ENCODE measurements around the gene CORIN. TPM values are rescaled to one million over a fixed set of nuclear protein-coding genes. Genes with fewer than 3 reads are reported as not detected.

Gene CORIN
- total RNA-seq, 1 experiment from 2014 or later, result 0.07 TPM

DNA sequence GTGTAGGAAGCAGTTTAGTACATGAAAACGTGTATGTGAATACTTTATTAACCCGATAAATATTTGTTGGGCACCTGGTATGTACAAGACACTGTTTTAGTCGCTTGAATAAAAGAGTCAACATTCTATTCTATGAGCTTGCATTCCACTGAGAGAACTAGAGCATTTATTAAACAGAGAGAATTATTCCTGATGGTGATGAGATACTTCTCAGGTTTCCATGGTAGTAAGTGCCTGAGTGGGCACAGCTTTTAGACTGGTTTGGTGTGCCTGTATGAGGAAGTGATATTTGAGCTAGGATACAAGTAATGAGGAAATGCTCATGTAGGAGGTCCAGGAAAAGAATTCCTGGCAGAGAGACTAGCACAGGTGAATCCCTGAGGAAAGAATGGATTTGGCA is 258.6 kb downstream of the CORIN start:
- Mint-ChIP-seq H3K9me3 (ENCODE audit: low read depth, unreplicated experiment) (no peaks in the 10 kb centered on the region), H3K27me3 (ENCODE audit: unreplicated experiment) (no peaks in the 10 kb centered on the region), H3K27ac (ENCODE audit: unreplicated experiment) (no peak overlapping the region), H3K4me1 (ENCODE audit: low read depth, unreplicated experiment) (no peaks in the 10 kb centered on the region), H3K4me3 (ENCODE audit: low read depth, unreplicated experiment) (no peak overlapping the region), H3K36me3 (ENCODE audit: insufficient read depth, unreplicated experiment) (no peaks in the 10 kb centered on the region)
- intact Hi-C loops (cut with micrococcal nuclease; ENCODE audit: unreplicated experiment), result no loop called here
- CTCF ChIA-PET, result no interaction called here
- TF ChIP-seq, protein P1, sequence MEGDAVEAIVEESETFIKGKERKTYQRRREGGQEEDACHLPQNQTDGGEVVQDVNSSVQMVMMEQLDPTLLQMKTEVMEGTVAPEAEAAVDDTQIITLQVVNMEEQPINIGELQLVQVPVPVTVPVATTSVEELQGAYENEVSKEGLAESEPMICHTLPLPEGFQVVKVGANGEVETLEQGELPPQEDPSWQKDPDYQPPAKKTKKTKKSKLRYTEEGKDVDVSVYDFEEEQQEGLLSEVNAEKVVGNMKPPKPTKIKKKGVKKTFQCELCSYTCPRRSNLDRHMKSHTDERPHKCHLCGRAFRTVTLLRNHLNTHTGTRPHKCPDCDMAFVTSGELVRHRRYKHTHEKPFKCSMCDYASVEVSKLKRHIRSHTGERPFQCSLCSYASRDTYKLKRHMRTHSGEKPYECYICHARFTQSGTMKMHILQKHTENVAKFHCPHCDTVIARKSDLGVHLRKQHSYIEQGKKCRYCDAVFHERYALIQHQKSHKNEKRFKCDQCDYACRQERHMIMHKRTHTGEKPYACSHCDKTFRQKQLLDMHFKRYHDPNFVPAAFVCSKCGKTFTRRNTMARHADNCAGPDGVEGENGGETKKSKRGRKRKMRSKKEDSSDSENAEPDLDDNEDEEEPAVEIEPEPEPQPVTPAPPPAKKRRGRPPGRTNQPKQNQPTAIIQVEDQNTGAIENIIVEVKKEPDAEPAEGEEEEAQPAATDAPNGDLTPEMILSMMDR (IDR thresholded peaks at IDR 0.05; ENCODE audit: unreplicated experiment), result no peak
- no peak for DNase-seq
- BruUV-seq (replicated peaks), result no TSS peak

DNA sequence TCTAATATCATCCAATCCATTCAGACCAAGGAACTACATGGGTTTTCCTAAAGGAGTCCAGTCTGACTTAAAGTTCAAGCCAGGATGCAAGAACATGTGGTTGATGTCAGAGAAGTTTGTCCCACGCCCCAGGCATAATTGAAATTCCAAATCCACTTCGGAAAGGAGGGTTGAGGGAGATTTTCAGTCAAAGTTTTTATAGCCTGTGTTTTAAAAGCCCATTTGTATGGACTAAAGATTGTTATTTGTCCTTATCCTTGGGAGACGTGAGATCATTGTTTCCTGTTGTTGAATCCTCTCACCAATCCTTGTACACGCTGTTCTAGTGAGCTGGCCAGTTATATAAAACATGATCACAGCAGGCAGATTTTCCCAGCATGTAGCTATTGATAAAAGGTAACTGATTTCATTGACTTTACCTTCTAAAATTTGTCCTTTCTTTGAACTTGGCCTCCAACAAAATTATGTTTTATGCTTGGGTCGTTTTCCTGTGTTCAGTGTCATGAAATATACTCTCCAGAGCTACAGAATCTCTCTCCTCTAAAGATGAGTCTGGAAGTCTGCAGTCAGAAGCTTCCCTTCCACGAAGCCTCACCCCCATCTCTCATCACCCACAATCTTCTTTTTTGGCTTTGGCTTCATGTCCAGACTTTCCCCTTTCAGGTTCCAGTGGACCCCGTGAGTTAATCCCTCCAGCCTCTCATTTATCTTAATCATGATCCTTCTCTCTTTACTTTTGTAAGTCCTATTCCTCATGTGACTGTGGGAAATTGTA is 259.9 kb downstream of the CORIN start:
- intact Hi-C loops (cut with micrococcal nuclease; ENCODE audit: unreplicated experiment), result no loop called here
- Mint-ChIP-seq H3K4me3 (ENCODE audit: low read depth, unreplicated experiment) (no peak overlapping the region), H3K27me3 (ENCODE audit: unreplicated experiment) (no peaks in the 10 kb centered on the region), H3K36me3 (ENCODE audit: insufficient read depth, unreplicated experiment) (no peaks in the 10 kb centered on the region), H3K4me1 (ENCODE audit: low read depth, unreplicated experiment) (no peaks in the 10 kb centered on the region), H3K27ac (ENCODE audit: unreplicated experiment) (no peak overlapping the region), H3K9me3 (ENCODE audit: low read depth, unreplicated experiment) (no peaks in the 10 kb centered on the region)
- CTCF ChIA-PET, result no interaction called here
- TF ChIP-seq, protein P1 (IDR thresholded peaks at IDR 0.05; ENCODE audit: unreplicated experiment), result no peak
- no peak for DNase-seq
- no TSS peak for BruUV-seq (replicated peaks)

DNA sequence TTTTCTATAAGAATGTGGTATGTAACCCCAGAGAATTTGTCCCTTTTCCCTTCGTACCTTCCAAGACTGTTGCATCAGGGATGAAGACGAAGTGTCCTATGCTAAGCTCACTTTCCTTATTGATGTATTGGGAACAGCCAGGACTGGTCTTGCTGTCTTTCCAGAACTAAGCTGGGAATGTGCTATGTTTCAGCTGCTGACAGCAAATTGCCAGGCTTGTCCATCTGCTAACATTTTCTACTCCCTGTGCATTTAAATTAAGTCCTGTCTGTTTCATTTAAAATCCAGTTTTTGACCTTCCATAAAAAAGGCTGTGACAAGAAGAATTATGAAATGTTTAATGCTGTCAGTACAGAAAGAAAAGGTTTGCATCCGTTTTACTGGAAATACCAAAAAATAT is 264.9 kb downstream of the CORIN start:
- intact Hi-C loops (cut with micrococcal nuclease; ENCODE audit: unreplicated experiment), result no loop called here
- H3K27ac Mint-ChIP-seq (ENCODE audit: unreplicated experiment), result no peak overlapping the region
- no peak for DNase-seq
- TF ChIP-seq, protein P1 (IDR thresholded peaks at IDR 0.05; ENCODE audit: unreplicated experiment), result no peak
- H3K4me3 Mint-ChIP-seq (ENCODE audit: low read depth, unreplicated experiment), result no peak overlapping the region
- no peaks in the 10 kb centered on the region for H3K9me3 Mint-ChIP-seq (ENCODE audit: low read depth, unreplicated experiment)
- H3K27me3 Mint-ChIP-seq (ENCODE audit: unreplicated experiment), result no peaks in the 10 kb centered on the region
- no peaks in the 10 kb centered on the region for H3K36me3 Mint-ChIP-seq (ENCODE audit: insufficient read depth, unreplicated experiment)
- no peaks in the 10 kb centered on the region for H3K4me1 Mint-ChIP-seq (ENCODE audit: low read depth, unreplicated experiment)
- no TSS peak for BruUV-seq (replicated peaks)
- CTCF ChIA-PET, result no interaction called here

DNA sequence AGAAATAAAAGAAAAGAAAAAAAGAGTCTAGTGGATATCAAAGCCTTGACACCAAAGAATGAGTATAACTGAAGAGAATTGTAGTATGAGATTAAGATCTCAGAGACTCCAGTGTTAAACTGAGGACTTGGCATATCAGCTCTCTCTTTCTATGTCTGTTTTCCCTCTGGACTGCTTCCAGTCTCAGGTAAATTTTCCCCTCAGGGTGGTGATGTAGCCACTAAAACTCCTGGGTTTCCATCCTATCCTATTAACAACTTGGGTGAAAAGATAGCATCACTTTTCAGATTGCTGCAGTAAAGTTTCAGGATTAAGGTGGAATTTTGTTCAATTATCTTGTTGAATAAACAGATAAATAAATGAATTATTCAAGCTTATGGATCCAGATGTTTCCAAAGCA is 267.1 kb downstream of the CORIN start:
- H3K9me3 Mint-ChIP-seq (ENCODE audit: low read depth, unreplicated experiment), result no peaks in the 10 kb centered on the region
- intact Hi-C loops (cut with micrococcal nuclease; ENCODE audit: unreplicated experiment), result no loop called here
- no peak overlapping the region for H3K27ac Mint-ChIP-seq (ENCODE audit: unreplicated experiment)
- DNase-seq, result no peak
- H3K4me1 Mint-ChIP-seq (ENCODE audit: low read depth, unreplicated experiment), result no peaks in the 10 kb centered on the region
- no TSS peak for BruUV-seq (replicated peaks)
- H3K27me3 Mint-ChIP-seq (ENCODE audit: unreplicated experiment), result no peaks in the 10 kb centered on the region
- CTCF ChIA-PET, result interaction anchor here (0.5 kb wide), 1 partner anchor 590 kb away, joined by 3 read pairs; no protein-coding TSS in a partner anchor
- TF ChIP-seq, protein P1 (IDR thresholded peaks at IDR 0.05; ENCODE audit: unreplicated experiment), result no peak
- H3K36me3 Mint-ChIP-seq (ENCODE audit: insufficient read depth, unreplicated experiment), result no peaks in the 10 kb centered on the region
- H3K4me3 Mint-ChIP-seq (ENCODE audit: low read depth, unreplicated experiment), result no peak overlapping the region
